A549 treated with RU486 at 1 μM for 4 hours (cell line): Measurements from ENCODE around the gene EID2B. TPM values are rescaled to one million over a fixed set of nuclear protein-coding genes. Genes with fewer than 3 reads are reported as not detected.

Experiments
- total RNA-seq: library from RNA; stranded (reverse); fragments of 200-300 nt; extraction: Qiagen RNA extraction; gene quantifications from 5 replicates; pipeline ENCODE4 v1.2.3, GENCODE V29; 2022; ENCODE audit warnings: low read depth

EID2B gene, protein sequence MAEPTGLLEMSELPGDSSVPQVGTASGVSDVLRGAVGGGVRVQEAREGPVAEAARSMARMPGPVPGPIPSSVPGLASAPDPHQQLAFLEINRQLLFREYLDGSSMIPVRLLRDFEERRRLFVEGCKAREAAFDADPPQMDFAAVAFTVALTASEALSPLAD
- total RNA-seq = 8.0 to 10.9 TPM (median 9.2 TPM) in 5 replicates

GRCh38 chr19:39532233-39533002 lies at the start of gene EID2B:
Gene EID2B, minus strand, starts transcription at chr19:39532852. Its CDS starts 50 bp downstream, at chr19:39532802.

DNA sequence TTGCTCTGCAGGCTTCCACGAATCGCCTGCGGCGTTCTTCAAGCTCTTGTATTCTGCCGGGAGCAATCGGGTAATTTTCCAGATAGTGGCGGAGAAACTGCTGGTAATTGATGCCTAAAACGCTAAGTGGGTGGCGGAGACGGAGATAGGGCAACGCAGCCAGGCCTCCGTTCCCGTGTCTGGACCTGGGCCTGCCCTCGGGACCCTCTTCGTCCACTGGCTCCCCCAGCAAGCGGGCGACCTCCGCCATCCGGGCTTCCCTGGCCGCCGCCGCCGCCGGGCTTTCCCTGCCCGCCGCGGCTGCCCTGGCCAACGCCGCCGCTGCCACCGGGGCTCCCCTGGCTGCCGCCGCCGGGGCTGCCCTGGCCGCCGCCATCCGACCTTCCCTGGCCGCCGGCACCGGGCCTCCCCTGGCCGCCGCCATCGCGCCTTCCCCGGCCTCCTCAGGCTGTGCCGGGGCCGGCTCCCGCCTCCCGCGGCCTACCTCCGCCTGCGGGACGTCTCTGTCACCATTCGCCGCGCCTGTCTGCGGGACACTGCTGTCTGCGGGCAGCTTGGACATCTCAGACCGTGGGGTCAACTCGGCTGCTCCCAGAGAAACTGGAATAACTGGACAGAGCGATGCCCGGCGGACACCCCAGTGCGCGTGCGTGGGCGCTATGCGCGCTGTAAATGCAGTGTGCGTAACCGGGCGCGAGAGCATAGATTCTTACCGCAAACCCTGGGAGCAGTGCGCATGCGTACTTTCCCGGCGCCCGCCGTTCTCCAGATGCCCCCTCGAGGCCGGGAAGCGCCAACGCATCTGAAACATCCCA lies 7.1 kb upstream of the EID2B start, which contains the start of gene EID2:
EID2 (minus strand) TSS at position 644 of the 815 bp plus-strand sequence; CDS start at position 562, 82 bp downstream.

DNA sequence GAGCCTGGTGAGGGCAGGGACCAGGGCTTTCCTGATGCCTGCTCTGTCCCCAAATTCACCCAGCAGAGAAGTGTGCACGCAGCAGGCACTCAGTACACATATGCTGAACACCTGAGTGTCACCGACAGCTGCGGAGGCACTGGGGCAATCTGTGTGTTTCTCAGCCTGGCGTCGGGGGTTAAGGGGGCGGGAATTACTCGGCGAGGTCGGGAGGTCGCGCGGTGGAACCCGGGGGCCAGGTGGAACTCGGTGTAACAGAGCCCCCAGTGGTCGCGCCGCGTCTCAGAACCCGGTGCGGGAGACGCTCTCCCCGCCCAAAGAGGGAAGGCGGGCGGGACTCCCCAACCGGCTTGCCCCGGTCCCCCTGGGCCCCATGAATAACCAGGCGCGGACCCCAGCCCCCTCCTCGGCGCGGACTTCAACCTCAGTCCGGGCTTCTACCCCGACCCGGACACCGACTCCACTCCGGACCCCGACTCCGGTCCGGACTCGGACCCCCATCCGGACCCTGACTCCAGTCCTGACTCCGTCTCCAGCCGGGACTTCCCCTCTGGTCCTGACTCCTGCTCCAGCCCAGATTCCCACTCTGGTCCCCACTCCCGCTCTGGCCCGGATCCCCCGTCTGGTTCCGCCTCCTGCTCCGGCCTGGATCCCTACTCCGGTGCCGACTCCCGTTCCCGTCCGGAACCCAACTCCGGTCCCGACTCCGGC lies 17.7 kb downstream of the EID2B start, which contains the start of gene SELENOV:
SELENOV (plus strand) TSS at position 300 of the 711 bp plus-strand sequence; CDS start at position 374, 74 bp downstream.

DNA sequence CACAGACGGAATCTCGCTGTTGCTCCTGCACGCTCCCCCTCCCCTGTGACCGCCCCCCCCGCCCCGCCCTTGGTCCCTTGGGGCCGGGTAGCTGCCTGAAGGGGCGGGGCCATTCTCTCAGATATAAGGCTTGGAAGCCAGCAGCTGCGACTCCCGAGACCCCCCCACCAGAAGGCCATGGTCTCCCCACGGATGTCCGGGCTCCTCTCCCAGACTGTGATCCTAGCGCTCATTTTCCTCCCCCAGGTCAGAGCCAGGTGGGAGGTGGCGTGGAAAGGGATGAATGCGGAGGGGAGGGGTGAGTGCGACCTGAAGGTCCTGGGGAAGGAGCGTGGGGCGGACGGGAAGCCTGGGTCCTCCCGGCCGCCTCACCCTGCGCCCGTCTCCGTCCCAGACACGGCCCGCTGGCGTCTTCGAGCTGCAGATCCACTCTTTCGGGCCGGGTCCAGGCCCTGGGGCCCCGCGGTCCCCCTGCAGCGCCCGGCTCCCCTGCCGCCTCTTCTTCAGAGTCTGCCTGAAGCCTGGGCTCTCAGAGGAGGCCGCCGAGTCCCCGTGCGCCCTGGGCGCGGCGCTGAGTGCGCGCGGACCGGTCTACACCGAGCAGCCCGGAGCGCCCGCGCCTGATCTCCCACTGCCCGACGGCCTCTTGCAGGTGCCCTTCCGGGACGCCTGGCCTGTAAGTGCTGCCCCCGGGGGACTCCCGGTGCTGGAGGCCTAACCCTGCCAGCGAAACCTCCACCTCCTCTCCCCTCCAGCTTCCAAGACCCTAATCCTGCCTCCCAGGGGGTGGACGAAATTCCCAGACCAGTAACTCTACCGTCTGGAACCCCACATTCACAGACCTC lies 33.6 kb downstream of the EID2B start, which contains the start of gene DLL3:
DLL3 (plus strand) TSS at position 150 of the 845 bp plus-strand sequence; CDS start at position 178, 28 bp downstream.

Other genes starting within 250 kb of the EID2B start
- gene IFNL1, start 236.4 kb downstream of the EID2B start, total RNA-seq = 0.23 to 0.28 TPM in 2 of 5 replicates, not detected in the others
- gene LRFN1, start 212.0 kb downstream of the EID2B start, total RNA-seq = 8.1 to 13.5 TPM (median 12.4 TPM) in 5 replicates
- 0.66 to 0.81 TPM (median 0.67 TPM) in 3 of 5 replicates, not detected in the others for gene GMFG, start 196.8 kb downstream of the EID2B start, total RNA-seq
- gene SAMD4B, start 190.4 kb downstream of the EID2B start, total RNA-seq = 108 to 185 TPM (median 171 TPM) in 5 replicates
- 67.3 to 78.0 TPM (median 73.7 TPM) in 5 replicates for gene PAF1, start 141.7 kb downstream of the EID2B start, total RNA-seq
- 59.2 to 65.9 TPM (median 63.2 TPM) in 5 replicates for gene MED29, start 141.5 kb downstream of the EID2B start, total RNA-seq
- gene ZFP36, start 126.0 kb downstream of the EID2B start, total RNA-seq = 57.1 to 99.4 TPM (median 73.3 TPM) in 5 replicates
- 38.2 to 63.9 TPM (median 46.0 TPM) in 5 replicates for gene PLEKHG2, start 120.2 kb downstream of the EID2B start, total RNA-seq
- gene RPS16, start 96.9 kb downstream of the EID2B start, total RNA-seq = 6,019 to 7,343 TPM (median 7,191 TPM) in 5 replicates
- gene SUPT5H, start 87.3 kb downstream of the EID2B start, total RNA-seq = 166 to 195 TPM (median 192 TPM) in 5 replicates
- gene TIMM50, start 52.0 kb downstream of the EID2B start, total RNA-seq = 173 to 236 TPM (median 217 TPM) in 5 replicates
- 6.3 to 11.9 TPM (median 11.1 TPM) in 5 replicates for gene DLL3, start 33.9 kb downstream of the EID2B start, total RNA-seq
- not detected in 5 replicates for gene SELENOV, start 17.7 kb downstream of the EID2B start, total RNA-seq
- 27.0 to 55.8 TPM (median 49.7 TPM) in 5 replicates for gene EID2, start 7.3 kb upstream of the EID2B start, total RNA-seq
- gene LGALS13, start 69.7 kb upstream of the EID2B start, total RNA-seq = not detected in 5 replicates
- not detected in 5 replicates for gene LGALS16, start 123.1 kb upstream of the EID2B start, total RNA-seq
- not detected in 5 replicates for gene LGALS14, start 171.6 kb upstream of the EID2B start, total RNA-seq
- not detected in 5 replicates for gene CLC, start 205.2 kb upstream of the EID2B start, total RNA-seq
- not detected in 5 replicates for gene LEUTX, start 246.0 kb upstream of the EID2B start, total RNA-seq